Umbilical cord (tissue), 2 donors: ENCODE data around the gene SDCBP2. TPM values are rescaled to one million over a fixed set of nuclear protein-coding genes. Genes with fewer than 3 reads are reported as not detected.

Experiments used
- DNase-seq: peaks from one replicate; pipeline ENCODE4 v3.0.0-alpha.2; 2015; ENCODE audit warnings: low spot score
- total RNA-seq: library from RNA; depleted of rRNA; stranded (reverse); fragments of >200 nt; gene quantifications from one replicate; pipeline ENCODE4 v1.2.3, GENCODE V29; 2014; ENCODE audit warnings: low replicate concordance; ENCODE audit not compliant: insufficient read depth

SDCBP2 gene, protein sequence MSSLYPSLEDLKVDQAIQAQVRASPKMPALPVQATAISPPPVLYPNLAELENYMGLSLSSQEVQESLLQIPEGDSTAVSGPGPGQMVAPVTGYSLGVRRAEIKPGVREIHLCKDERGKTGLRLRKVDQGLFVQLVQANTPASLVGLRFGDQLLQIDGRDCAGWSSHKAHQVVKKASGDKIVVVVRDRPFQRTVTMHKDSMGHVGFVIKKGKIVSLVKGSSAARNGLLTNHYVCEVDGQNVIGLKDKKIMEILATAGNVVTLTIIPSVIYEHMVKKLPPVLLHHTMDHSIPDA
- total RNA-seq = 7.9 TPM

- no peak for DNase-seq
Measured at GRCh38 chr20:1328680-1329330, at the start of gene SDCBP2. Gene SDCBP2, minus strand, starts transcription at chr20:1329139. Its CDS starts 8,723 bp downstream, at chr20:1320416.

DNA sequence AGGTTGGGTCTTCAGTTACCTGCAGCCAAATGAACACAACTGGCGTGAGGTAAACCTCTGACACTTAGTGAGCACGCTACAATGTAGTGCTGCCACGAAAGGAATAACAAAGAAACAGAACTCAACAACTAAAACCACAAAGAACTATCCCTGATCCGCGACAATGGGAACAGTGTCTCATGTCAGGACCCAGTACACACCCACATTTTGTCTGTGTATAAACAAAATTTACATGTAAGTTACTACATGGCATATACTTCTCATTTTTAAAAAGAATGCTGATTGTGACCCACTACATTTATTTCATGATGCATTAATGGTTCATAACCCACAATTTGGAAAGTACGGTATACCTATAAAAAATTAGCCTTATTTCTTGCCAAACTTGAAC is 49.8 kb upstream of the SDCBP2 start:
- no peak for DNase-seq

- DNase-seq = no peak
Measured at GRCh38 chr20:1377984-1378734, 49.2 kb upstream of the SDCBP2 start.

GRCh38 chr20:1377341-1377871 is 48.5 kb upstream of the SDCBP2 start:
- no peak for DNase-seq

- no peak for DNase-seq
Measured at GRCh38 chr20:1376408-1377270, 47.7 kb upstream of the SDCBP2 start.

- DNase-seq = no peak
Measured at GRCh38 chr20:1376007-1376406, 47.1 kb upstream of the SDCBP2 start.

GRCh38 chr20:1375515-1375914 is 46.6 kb upstream of the SDCBP2 start:
- no peak for DNase-seq

DNA sequence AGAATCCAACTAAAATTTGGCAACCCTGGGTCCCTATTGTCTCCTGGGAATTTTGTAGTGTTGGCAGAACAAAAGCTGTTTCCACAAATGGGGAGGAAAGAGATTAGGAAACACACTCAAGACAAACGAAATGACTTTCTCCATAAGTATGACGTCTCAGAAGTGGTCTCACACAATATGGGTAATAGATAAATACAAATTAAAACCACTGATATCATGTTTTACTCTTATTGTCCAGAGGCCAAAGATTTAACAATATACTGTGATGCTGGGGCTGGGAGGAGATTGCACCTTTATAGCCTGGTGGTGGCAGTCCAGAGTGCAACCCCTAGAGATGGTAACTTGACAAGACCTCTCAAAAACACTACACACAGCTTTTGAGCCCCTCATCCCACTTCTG is 45.3 kb upstream of the SDCBP2 start:
- DNase-seq = no peak

- no peak for DNase-seq
Measured at GRCh38 chr20:1373614-1374013, 44.7 kb upstream of the SDCBP2 start.

- DNase-seq = no peak
Measured at GRCh38 chr20:1373036-1373435, 44.1 kb upstream of the SDCBP2 start.

DNA sequence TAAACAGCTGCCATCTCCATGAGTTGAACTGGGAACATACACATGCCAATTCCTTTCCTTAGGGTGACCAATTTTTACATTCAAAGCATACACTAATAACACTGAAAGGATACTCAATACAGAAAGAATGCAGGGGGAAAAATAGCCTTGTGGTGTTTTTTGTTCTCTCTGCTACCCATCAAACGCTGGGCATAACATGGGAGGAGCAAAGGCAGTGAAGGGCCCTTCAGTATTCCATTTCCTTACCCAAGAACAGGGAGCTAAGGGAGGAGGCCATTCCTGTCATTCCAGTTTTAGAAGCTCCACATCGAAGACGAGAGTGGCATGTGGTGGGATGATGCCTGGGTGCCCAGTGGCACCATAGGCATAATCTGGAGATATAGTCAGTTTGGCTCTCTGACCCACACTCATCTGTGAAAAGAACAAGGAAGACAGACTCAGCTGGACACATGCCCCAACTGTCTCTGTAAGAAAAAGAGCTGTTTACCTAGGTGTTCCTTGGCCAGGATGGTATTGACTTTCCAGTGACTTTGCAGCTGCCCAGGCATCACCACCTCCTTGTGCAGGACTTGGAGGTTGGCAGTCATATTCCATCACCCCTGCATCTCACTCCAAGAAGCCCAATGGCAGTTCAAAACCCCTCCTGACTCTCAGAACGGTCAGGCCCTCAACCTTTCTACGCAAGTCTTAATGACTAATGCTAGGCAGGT is 43.0 kb upstream of the SDCBP2 start:
- DNase-seq = no peak

GRCh38 chr20:1371202-1371782 is 42.4 kb upstream of the SDCBP2 start:
- DNase-seq = no peak

GRCh38 chr20:1370548-1371110 is 41.7 kb upstream of the SDCBP2 start:
- DNase-seq = no peak

DNA sequence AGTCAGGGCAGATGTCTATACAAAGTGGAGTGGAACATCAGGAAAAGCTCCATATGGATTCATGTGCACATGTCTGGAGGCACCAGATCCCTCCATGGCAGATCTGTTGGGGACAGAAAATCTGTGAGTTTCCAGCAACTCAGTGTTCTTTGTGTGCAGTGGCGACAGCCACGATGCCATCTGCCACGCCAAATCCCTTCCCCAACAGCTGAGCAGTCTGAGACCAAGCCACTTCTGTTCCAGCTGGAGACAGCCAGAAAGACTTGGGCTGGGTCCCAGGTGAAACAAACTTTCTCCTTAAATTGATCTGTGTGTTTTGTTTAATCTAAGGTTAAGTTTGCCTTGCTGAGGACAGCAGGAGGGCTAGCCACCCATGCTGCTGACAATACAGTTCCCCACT is 41.0 kb upstream of the SDCBP2 start:
- DNase-seq = no peak

DNA sequence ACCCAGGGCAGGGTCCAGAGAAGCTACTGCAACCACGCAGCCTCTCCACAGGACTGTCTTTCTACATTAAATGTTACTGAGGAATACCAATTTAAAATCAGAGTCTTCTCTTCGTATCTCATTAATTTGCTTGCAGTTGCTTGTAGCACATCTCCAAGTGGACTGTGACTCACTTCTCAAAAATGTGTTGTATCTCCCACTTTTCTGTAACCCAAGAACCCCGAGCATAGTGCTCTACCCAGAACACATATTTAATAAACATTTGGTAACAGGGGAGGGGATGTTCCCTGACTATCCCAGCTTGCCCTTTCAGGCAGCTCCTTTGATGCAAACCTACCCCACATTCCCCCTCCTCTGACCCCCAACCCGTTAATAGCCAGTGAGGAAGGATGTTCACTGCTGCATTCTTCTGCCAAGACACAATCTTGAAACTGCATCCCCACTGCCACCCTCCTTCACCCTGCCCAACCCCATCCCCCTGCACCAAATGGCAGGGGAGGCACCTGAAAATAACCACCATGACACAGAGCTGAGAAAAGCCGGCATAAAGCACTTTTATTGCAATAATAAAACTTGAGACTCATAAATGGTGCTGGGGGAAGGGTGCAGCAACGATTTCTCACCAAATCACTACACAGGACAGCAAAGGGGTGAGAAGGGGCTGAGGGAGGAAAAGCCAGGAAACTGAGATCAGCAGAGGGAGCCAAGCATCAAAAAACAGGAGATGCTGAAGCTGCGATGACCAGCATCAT is 39.7 kb upstream of the SDCBP2 start:
- DNase-seq = no peak

GRCh38 chr20:1367479-1367878 is 38.5 kb upstream of the SDCBP2 start:
- no peak for DNase-seq

DNA sequence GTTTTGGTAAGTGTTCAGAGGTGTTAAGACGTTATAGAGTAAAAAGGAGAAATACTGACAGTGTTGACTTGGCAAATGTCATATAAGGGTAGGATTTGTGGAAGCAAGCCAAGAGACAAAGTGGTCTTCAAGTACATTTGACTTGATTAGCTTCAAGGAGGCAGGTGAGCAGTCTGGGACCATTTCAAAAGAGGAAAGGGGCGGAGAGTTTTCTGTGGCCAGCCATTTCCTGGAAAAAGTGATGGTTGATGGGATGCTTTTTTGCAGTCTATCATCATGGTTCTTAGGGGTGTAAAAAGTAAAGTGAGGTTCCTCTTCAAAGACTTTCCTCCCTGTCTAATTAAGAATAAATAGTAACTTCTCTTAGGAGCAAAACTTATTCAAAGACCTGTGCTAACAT is 35.2 kb upstream of the SDCBP2 start:
- no peak for DNase-seq

GRCh38 chr20:1363522-1363921 is 34.6 kb upstream of the SDCBP2 start:
- DNase-seq = no peak

DNA sequence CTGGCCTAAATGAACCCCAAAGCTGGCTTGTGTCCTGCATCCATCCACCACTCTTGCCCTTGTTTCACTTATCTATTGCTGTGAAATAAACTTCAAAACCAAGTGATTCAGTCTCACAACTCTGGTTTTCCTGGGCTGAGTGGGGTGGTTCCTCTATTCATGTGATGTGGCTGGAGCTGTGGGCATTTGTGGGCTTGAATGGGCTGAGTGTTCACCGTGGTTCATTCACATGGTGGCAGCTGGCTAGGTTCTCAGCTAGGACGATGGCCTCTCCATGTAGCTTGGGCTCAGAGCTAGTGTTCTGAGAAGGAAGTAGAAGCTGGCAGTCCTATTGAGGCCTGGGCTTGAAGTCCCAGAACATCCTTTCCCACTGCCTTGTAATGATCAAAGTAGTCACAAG is 33.5 kb upstream of the SDCBP2 start:
- no peak for DNase-seq
